ENCODE data around the gene CFAP100. TPM values are rescaled to one million over a fixed set of nuclear protein-coding genes. Genes with fewer than 3 reads are reported as not detected.

CFAP100 gene
- total RNA-seq, 4 donors from 2014 or later: not detected

DNA sequence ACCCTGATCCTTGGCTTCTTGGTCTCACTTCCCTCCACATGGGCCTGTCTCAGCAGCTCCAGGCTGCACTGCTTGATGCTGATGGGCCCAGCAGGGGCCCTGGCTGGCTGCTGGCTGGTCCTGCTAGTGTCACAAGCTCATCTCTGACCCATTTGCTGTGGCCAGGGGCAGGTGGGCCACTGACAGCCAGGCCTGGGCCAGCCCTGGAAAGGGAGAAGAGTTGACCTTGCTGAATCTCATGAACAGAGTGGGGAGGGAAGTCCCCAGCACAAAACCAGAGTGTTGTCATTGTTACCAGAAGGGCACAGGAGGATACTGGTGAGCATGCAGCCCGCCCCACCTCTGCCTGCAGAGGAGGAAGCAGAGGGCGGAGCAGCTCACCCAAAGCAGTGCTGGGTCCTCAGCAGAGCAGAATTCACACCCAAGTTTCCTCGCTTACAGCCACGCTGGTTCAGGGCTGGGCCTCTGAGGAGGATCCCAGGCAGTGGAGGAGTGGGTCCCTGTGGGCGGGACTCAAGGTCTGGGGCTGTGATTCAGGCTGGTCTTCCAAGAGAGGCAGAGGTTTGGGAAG is 29.9 kb upstream of the CFAP100 start:
- Histone ChIP-seq H3K9me3 (peaks cover 0 to 2% (median 0%) of the 10 kb centered on the region in 4 donors), H3K36me3 (no peaks in the 10 kb centered on the region), H3K4me1 (no peaks in the 10 kb centered on the region), H3K27ac (replicated peaks in 1 of 4) (no peak overlapping the region), H3K4me3 (no peak overlapping the region), H3K27me3 (peaks cover 0 to 13% (median 0%) of the 10 kb centered on the region in 4 donors)
- TF ChIP-seq EP300 (IDR thresholded peaks at IDR 0.05): no peak
- no peak for TF ChIP-seq POLR2AphosphoS5 (IDR thresholded peaks at IDR 0.05)
- no peak for TF ChIP-seq POLR2A (IDR thresholded peaks at IDR 0.05; ENCODE audit: low read depth)
- TF ChIP-seq, protein P1, sequence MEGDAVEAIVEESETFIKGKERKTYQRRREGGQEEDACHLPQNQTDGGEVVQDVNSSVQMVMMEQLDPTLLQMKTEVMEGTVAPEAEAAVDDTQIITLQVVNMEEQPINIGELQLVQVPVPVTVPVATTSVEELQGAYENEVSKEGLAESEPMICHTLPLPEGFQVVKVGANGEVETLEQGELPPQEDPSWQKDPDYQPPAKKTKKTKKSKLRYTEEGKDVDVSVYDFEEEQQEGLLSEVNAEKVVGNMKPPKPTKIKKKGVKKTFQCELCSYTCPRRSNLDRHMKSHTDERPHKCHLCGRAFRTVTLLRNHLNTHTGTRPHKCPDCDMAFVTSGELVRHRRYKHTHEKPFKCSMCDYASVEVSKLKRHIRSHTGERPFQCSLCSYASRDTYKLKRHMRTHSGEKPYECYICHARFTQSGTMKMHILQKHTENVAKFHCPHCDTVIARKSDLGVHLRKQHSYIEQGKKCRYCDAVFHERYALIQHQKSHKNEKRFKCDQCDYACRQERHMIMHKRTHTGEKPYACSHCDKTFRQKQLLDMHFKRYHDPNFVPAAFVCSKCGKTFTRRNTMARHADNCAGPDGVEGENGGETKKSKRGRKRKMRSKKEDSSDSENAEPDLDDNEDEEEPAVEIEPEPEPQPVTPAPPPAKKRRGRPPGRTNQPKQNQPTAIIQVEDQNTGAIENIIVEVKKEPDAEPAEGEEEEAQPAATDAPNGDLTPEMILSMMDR (IDR thresholded peaks at IDR 0.05): no peak
- 95% methylated on average over 5 of the region's 5 CpGs for WGBS
- DNase-seq (ENCODE audit: extremely low spot score): no peak
- intact Hi-C loops (cut with DNase I): no loop called here

DNA sequence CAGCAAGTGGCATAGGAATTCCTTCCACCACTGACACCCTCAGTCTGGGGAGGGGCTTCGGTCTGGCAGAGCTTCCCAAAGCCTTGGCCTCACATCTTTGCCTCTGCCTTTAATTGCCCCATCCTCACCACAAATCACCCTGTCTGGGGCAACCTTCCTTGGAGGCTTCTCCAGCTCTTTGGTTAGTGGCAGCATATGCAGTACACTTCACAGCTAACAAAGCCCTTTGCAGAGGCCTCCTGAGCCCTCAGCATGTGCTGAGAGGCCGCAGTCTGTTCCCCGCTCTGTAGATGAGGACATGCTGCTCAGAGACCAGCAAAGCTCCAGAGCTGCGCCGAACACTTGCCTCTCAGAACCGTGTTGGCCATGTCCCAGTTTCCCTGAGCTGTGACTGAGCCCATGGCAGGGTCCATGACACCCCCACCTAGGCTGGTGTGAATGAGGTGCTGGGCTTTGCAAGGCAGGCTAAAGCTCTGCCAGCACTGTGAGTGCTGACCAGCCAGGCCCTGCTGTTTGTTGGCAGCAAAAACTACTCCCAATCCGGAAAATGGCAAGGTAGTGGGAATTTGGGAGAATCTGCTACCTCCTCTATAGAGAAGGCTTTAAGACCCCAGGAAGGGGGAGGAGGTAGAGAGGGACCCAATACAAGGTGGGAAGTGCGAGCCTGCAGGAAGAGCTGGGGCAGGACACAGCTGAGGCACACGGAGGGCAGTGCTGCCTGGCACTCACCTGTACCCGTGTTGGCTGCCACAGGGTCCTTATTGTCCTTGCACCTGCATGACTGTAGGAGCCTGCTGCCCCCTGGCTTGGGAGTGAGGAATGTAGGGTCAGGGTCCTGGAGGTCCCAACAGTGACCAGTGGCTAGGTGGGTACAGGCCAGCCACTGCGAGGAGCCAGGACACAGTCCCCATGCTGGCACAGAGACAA is 29.1 kb upstream of the CFAP100 start:
- Histone ChIP-seq H3K27me3 (peaks cover 0 to 5% (median 0%) of the 10 kb centered on the region in 4 donors), H3K27ac (replicated peaks in 1 of 4) (no peak overlapping the region), H3K4me1 (no peaks in the 10 kb centered on the region), H3K9me3 (no peaks in the 10 kb centered on the region), H3K4me3 (no peak overlapping the region), H3K36me3 (no peaks in the 10 kb centered on the region)
- no peak for DNase-seq (ENCODE audit: extremely low spot score)
- intact Hi-C loops (cut with DNase I): no loop called here
- no peak for TF ChIP-seq POLR2AphosphoS5 (IDR thresholded peaks at IDR 0.05)
- TF ChIP-seq POLR2A (IDR thresholded peaks at IDR 0.05; ENCODE audit: low read depth): no peak
- no peak for TF ChIP-seq EP300 (IDR thresholded peaks at IDR 0.05)
- TF ChIP-seq, protein P1 (IDR thresholded peaks at IDR 0.05): no peak
- 95% methylated on average over 4 of the region's 11 CpGs for WGBS

DNA sequence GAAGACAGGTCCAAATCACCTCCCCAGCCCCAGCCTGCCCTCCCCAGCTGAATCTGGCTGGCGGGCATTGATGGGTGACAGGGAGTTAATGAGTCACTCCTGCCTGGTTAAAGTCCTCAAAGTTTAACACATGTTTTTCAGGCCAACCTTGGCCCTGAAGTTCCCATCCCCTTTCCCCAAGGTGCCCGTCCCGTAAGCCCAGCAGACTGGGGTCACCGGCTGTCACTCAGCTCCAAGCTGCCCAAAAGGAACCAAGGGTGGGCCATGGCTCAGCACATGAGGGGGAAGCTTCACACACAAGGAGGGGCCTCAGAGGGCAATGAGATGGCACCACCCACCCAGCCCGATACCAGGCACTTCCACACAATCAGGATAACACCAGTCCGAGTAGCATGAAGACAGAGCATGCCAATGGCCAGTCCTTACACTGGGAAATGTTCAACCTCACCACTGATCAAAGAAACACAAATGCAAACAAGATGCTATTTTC is 27.3 kb upstream of the CFAP100 start:
- intact Hi-C loops (cut with DNase I): no loop called here
- no peak for DNase-seq (ENCODE audit: extremely low spot score)
- no peak overlapping the region for H3K27ac ChIP-seq (replicated peaks in 1 of 4)
- no peaks in the 10 kb centered on the region for H3K36me3 ChIP-seq
- no peak for TF ChIP-seq EP300 (IDR thresholded peaks at IDR 0.05)
- TF ChIP-seq POLR2A (IDR thresholded peaks at IDR 0.05; ENCODE audit: low read depth): no peak
- H3K9me3 ChIP-seq: no peaks in the 10 kb centered on the region
- no peaks in the 10 kb centered on the region for H3K27me3 ChIP-seq
- no peaks in the 10 kb centered on the region for H3K4me1 ChIP-seq
- WGBS: 93% methylated on average over 6 of the region's 6 CpGs
- H3K4me3 ChIP-seq: no peak overlapping the region

DNA sequence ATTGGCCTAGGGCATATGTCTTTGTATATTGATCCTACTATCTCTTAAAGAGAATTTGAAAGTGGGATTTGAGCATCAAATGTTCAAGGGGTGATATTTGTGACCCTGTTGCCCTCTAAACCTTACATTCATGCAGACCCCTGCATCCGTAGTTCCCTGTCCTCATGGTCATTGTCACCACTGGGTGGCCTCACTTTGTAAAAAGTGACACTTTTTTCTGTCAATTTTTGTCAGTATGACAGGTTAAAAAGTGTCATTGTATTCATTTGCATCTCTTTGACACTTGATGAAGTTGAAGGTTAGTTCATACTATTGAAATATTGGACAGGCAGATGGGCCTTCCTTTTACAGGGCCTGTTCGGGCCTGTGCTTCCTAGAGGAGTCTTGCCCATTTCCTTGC is 25.2 kb upstream of the CFAP100 start:
- Histone ChIP-seq H3K4me3 (no peak overlapping the region), H3K36me3 (no peaks in the 10 kb centered on the region), H3K9me3 (no peaks in the 10 kb centered on the region), H3K27me3 (no peaks in the 10 kb centered on the region), H3K27ac (replicated peaks in 1 of 4) (no peak overlapping the region), H3K4me1 (peaks cover 9 to 12% (median 9%) of the 10 kb centered on the region in 4 donors)
- no peak for DNase-seq (ENCODE audit: extremely low spot score)
- WGBS: 78% methylated on average over 2 of the region's 2 CpGs
- no peak for TF ChIP-seq EP300 (IDR thresholded peaks at IDR 0.05)
- no peak for TF ChIP-seq POLR2A (IDR thresholded peaks at IDR 0.05; ENCODE audit: low read depth)
- no peak for TF ChIP-seq POLR2AphosphoS5 (IDR thresholded peaks at IDR 0.05)
- TF ChIP-seq, protein P1 (IDR thresholded peaks at IDR 0.05): no peak
- intact Hi-C loops (cut with DNase I): no loop called here

DNA sequence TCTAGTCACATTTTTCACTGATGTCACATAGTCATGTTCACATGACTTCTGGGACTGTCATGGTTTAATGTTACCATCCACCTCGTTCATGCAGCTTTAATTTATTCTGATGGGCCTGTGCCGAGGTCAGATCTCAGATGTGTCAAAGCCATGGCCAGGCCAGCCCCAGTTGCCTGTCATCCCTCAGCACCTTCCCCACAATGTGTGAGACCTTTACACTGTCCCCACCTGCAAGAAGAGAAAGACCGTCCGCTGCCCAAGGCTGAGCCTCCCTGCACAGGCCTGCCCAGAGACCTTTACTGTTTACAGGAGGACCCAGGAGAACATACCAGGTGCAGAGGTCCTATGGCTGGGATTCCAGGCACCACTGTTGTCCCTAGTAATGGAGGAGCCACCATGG is 24.7 kb upstream of the CFAP100 start:
- H3K9me3 ChIP-seq: no peaks in the 10 kb centered on the region
- peaks cover 9 to 13% (median 9%) of the 10 kb centered on the region in 4 donors for H3K4me1 ChIP-seq
- H3K36me3 ChIP-seq: no peaks in the 10 kb centered on the region
- TF ChIP-seq POLR2AphosphoS5 (IDR thresholded peaks at IDR 0.05) (no peak), POLR2A (IDR thresholded peaks at IDR 0.05; ENCODE audit: low read depth) (no peak), EP300 (IDR thresholded peaks at IDR 0.05) (no peak)
- TF ChIP-seq, protein P1 (IDR thresholded peaks at IDR 0.05): no peak
- H3K4me3 ChIP-seq: no peak overlapping the region
- DNase-seq (ENCODE audit: extremely low spot score): no peak
- H3K27ac ChIP-seq (replicated peaks in 1 of 4): no peak overlapping the region
- H3K27me3 ChIP-seq: no peaks in the 10 kb centered on the region
- intact Hi-C loops (cut with DNase I): no loop called here
- 75% methylated on average over 4 of the region's 4 CpGs for WGBS
